ENCODE results near the gene LY6G6D. TPM values are rescaled to one million over a fixed set of nuclear protein-coding genes. Genes with fewer than 3 reads are reported as not detected.

LY6G6D gene
- total and polyA plus RNA-seq, 2 of the 13 experiments (the other 11 are each of a cell fraction or from before 2014, with no cell fraction given) = not detected

DNA sequence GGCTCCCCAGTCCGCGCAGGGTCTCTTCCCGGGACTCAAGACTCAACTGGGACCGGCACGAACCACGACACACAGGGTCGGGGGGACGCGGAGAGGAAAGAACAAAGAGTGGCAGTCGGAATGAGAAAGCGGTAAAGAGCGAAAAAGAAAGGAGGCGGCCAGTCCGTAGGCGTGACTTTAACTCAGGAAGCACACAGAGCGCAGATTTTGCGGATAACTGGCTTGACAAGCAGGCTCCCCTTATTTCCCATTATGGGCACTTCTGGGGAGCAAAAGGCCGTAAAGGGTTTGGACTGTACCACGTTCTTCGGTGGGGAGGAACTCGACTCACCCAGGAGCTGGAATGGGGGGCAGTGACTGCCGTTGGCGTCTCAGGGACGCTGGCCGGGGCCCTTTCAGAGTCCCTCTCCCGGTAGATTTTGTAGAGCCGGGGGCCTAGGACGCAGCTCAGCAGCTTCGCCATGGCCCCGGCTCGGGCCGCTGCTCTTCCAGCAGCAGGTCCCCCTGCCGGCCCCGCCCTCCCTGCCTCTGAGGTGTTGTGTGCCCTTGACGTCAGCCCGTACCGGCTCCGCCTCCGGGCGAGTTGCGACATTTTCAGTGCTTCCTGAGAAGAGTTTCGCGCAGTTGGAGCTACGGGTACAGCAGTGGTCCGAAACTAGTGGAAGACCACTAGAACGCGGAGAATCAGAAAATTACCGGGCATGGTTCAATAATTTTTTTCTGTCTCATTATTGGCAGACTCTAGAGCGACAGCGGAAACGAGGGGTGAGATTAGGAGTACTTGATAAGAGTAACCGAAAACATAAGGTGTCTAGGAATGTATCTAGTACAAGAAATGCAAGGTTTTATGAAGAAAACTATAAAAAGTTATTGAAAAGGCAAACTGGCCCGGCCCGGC, 12.1 kb upstream of the LY6G6D start, which contains the start of gene ABHD16A (continued):
- TF ChIP-seq ZNF891 (CRISPR knock-in tag; IDR thresholded peaks at IDR 0.05) = peak; percentile 45
- peak; percentile 56; the same call in 1 of the 2 replicates for TF ChIP-seq FOXO1 (CRISPR knock-in tag; IDR thresholded peaks at IDR 0.05)
- peak; percentile 75 for TF ChIP-seq ZMYM3 (CRISPR knock-in tag; IDR thresholded peaks at IDR 0.05)
- TF ChIP-seq ZNF460 (CRISPR knock-in tag; IDR thresholded peaks at IDR 0.05; ENCODE audit: borderline replicate concordance) = no peak; the same call in 1 of the 2 replicates
- TF ChIP-seq GZF1 (CRISPR knock-in tag; IDR thresholded peaks at IDR 0.05) = peak; percentile 42; the same call in 1 of the 2 replicates
- TF ChIP-seq, protein P1, sequence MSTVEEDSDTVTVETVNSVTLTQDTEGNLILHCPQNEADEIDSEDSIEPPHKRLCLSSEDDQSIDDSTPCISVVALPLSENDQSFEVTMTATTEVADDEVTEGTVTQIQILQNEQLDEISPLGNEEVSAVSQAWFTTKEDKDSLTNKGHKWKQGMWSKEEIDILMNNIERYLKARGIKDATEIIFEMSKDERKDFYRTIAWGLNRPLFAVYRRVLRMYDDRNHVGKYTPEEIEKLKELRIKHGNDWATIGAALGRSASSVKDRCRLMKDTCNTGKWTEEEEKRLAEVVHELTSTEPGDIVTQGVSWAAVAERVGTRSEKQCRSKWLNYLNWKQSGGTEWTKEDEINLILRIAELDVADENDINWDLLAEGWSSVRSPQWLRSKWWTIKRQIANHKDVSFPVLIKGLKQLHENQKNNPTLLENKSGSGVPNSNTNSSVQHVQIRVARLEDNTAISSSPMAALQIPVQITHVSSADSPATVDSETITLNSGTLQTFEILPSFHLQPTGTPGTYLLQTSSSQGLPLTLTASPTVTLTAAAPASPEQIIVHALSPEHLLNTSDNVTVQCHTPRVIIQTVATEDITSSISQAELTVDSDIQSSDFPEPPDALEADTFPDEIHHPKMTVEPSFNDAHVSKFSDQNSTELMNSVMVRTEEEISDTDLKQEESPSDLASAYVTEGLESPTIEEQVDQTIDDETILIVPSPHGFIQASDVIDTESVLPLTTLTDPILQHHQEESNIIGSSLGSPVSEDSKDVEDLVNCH (CRISPR knock-in tag; IDR thresholded peaks at IDR 0.05) = no peak
- TF ChIP-seq NONO (IDR thresholded peaks at IDR 0.05) = no peak
- TF ChIP-seq NONO (CRISPR knock-in tag; conservative IDR thresholded peaks at IDR 0.05) = peak; percentile 94
- no peak for TF ChIP-seq ARNT (IDR thresholded peaks at IDR 0.05)
- TF ChIP-seq ZFP37 (CRISPR knock-in tag; IDR thresholded peaks at IDR 0.05; ENCODE audit: borderline replicate concordance) = peak; percentile 9; the same call in 1 of the 2 replicates
- no peak for TF ChIP-seq ZNF30 (CRISPR knock-in tag; IDR thresholded peaks at IDR 0.05)
- no peak for TF ChIP-seq ZNF766 (CRISPR knock-in tag; IDR thresholded peaks at IDR 0.05; ENCODE audit: borderline replicate concordance)
- TF ChIP-seq, protein P2, sequence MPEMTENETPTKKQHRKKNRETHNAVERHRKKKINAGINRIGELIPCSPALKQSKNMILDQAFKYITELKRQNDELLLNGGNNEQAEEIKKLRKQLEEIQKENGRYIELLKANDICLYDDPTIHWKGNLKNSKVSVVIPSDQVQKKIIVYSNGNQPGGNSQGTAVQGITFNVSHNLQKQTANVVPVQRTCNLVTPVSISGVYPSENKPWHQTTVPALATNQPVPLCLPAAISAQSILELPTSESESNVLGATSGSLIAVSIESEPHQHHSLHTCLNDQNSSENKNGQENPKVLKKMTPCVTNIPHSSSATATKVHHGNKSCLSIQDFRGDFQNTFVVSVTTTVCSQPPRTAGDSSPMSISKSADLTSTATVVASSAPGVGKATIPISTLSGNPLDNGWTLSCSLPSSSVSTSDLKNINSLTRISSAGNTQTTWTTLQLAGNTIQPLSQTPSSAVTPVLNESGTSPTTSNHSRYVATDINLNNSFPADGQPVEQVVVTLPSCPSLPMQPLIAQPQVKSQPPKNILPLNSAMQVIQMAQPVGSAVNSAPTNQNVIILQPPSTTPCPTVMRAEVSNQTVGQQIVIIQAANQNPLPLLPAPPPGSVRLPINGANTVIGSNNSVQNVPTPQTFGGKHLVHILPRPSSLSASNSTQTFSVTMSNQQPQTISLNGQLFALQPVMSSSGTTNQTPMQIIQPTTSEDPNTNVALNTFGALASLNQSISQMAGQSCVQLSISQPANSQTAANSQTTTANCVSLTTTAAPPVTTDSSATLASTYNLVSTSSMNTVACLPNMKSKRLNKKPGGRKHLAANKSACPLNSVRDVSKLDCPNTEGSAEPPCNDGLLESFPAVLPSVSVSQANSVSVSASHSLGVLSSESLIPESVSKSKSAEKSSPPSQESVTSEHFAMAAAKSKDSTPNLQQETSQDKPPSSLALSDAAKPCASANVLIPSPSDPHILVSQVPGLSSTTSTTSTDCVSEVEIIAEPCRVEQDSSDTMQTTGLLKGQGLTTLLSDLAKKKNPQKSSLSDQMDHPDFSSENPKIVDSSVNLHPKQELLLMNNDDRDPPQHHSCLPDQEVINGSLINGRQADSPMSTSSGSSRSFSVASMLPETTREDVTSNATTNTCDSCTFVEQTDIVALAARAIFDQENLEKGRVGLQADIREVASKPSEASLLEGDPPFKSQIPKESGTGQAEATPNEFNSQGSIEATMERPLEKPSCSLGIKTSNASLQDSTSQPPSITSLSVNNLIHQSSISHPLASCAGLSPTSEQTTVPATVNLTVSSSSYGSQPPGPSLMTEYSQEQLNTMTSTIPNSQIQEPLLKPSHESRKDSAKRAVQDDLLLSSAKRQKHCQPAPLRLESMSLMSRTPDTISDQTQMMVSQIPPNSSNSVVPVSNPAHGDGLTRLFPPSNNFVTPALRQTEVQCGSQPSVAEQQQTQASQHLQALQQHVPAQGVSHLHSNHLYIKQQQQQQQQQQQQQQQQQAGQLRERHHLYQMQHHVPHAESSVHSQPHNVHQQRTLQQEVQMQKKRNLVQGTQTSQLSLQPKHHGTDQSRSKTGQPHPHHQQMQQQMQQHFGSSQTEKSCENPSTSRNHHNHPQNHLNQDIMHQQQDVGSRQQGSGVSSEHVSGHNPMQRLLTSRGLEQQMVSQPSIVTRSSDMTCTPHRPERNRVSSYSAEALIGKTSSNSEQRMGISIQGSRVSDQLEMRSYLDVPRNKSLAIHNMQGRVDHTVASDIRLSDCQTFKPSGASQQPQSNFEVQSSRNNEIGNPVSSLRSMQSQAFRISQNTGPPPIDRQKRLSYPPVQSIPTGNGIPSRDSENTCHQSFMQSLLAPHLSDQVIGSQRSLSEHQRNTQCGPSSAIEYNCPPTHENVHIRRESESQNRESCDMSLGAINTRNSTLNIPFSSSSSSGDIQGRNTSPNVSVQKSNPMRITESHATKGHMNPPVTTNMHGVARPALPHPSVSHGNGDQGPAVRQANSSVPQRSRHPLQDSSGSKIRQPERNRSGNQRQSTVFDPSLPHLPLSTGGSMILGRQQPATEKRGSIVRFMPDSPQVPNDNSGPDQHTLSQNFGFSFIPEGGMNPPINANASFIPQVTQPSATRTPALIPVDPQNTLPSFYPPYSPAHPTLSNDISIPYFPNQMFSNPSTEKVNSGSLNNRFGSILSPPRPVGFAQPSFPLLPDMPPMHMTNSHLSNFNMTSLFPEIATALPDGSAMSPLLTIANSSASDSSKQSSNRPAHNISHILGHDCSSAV (CRISPR knock-in tag; IDR thresholded peaks at IDR 0.05; ENCODE audit: borderline replicate concordance) = no peak
- TF ChIP-seq KLF16 (CRISPR knock-in tag; IDR thresholded peaks at IDR 0.05) = peak in 1 of 2 experiments; percentile 95; a peak in 2 of 4 replicates
- peak; percentile 79; the same call in 1 of the 2 replicates for TF ChIP-seq ZNF747 (CRISPR knock-in tag; IDR thresholded peaks at IDR 0.05; ENCODE audit: borderline replicate concordance)
- no peak for TF ChIP-seq ZNF138 (CRISPR knock-in tag; IDR thresholded peaks at IDR 0.05; ENCODE audit: low read depth)
- TF ChIP-seq, protein P3, sequence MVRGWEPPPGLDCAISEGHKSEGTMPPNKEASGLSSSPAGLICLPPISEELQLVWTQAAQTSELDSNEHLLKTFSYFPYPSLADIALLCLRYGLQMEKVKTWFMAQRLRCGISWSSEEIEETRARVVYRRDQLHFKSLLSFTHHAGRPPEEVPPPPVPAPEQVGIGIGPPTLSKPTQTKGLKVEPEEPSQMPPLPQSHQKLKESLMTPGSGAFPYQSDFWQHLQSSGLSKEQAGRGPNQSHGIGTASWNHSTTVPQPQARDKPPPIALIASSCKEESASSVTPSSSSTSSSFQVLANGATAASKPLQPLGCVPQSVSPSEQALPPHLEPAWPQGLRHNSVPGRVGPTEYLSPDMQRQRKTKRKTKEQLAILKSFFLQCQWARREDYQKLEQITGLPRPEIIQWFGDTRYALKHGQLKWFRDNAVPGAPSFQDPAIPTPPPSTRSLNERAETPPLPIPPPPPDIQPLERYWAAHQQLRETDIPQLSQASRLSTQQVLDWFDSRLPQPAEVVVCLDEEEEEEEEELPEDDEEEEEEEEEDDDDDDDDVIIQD (CRISPR knock-in tag; IDR thresholded peaks at IDR 0.05; ENCODE audit: low read depth) = 0 out of 2 replicates have a peak, but pooled peaks have one; percentile 72

Data from HepG2 (cell line).